ENCODE data around the gene SLC23A3. TPM values are rescaled to one million over a fixed set of nuclear protein-coding genes. Genes with fewer than 3 reads are reported as not detected.
A peak's percentile ranks its signal among the peaks of the same experiment; 100 is the strongest.

The SLC23A3 gene
- total and polyA plus RNA-seq, 9 of the 15 experiments (the other 6 are each of a cell fraction or from before 2014, with no cell fraction given): 0.06 to 0.64 (median 0.16) TPM

- TF ChIP-seq PKNOX1 (IDR thresholded peaks at IDR 0.05) (no peak), TCF3 (CRISPR knock-in tag; IDR thresholded peaks at IDR 0.05) (no peak), FOS (IDR thresholded peaks at IDR 0.05; ENCODE audit: extremely low read depth, insufficient read length) (no peak), ZNF354B (CRISPR knock-in tag; IDR thresholded peaks at IDR 0.05) (no peak), CBFA2T2 (conservative IDR thresholded peaks at IDR 0.05) (no peak), SIRT6 (IDR thresholded peaks at IDR 0.05; ENCODE audit: low read depth, low read length) (no peak), ATF7 (IDR thresholded peaks at IDR 0.05) (peak; percentile 77), GTF2A2 (tag; IDR thresholded peaks at IDR 0.05) (no peak), ATF6 (CRISPR knock-in tag; IDR thresholded peaks at IDR 0.05) (no peak), FOXA3 (CRISPR knock-in tag; conservative IDR thresholded peaks at IDR 0.05 in 1 of 2, IDR thresholded peaks at IDR 0.05 in 1 of 2) (no peak), ZNF778 (CRISPR knock-in tag; IDR thresholded peaks at IDR 0.05) (no peak), E2F4 (CRISPR knock-in tag; IDR thresholded peaks at IDR 0.05; ENCODE audit: low read depth) (no peak), TCF15 (CRISPR knock-in tag; IDR thresholded peaks at IDR 0.05) (no peak)
These were observed 44.5 kb downstream of the SLC23A3 start (continued) for GRCh38 chr2:219125225-219125885.
